Caco-2 (cell line): ENCODE measurements around the gene RNU5B-1. TPM values are rescaled to one million over a fixed set of nuclear protein-coding genes. Genes with fewer than 3 reads are reported as not detected.

Source experiments
- BruUV-seq: library from RNA; stranded (reverse); fragments of 400-500 nt; replicated peaks from 2 replicates; lab custom pipeline; 2021; lab: Mats Ljungman, UMichigan
- CTCF ChIA-PET: fragments of 300-600 bp; sonication (Branson Sonifier 250); formaldehyde crosslinking; loops from one replicate; lab custom pipeline; 2022; ENCODE audit warnings: antibody characterized with exemption; lab: Charles Lee
- POLR2A ChIA-PET: fragments of 300-600 bp; sonication (Branson Sonifier 250); formaldehyde crosslinking; loops from one replicate; lab custom pipeline; 2022; ENCODE audit warnings: antibody characterized with exemption; lab: Charles Lee
- DNase-seq, 2 experiments: peaks; one replicate each; pipeline versions ENCODE4 v3.0.0 to v3.0.0-alpha.2; 2020 to 2022
- H3K27me3 ChIP-seq: replicated peaks from 2 replicates; pipeline ENCODE4 v1.6.0; 2011; ENCODE audit warnings: low read length; ENCODE audit not compliant: control insufficient read depth, insufficient read depth
- H3K36me3 ChIP-seq: 2 replicates; pipeline ENCODE4 v1.5.1; 2011; ENCODE audit warnings: low read length; ENCODE audit not compliant: control insufficient read depth, insufficient read depth
- H3K4me1 ChIP-seq: fragments of 250-450 bp; sonication (Bioruptor Pico); 2 replicates; pipeline ENCODE4 v1.5.1; 2020; ENCODE audit warnings: mild to moderate bottlenecking
- H3K4me3 ChIP-seq: 2 replicates; pipeline ENCODE4 v1.5.1; 2011; ENCODE audit warnings: low read depth, mild to moderate bottlenecking, control low read depth, low read length
- H3K9me3 ChIP-seq: fragments of 250-450 bp; sonication (Bioruptor Pico); 2 replicates; pipeline ENCODE4 v1.5.1; 2020; ENCODE audit warnings: mild to moderate bottlenecking, moderate library complexity
- H3K27ac Mint-ChIP-seq: one replicate; pipeline ENCODE4 v1.8.0; 2022; ENCODE audit warnings: mixed read lengths; ENCODE audit not compliant: unreplicated experiment
- H3K27me3 Mint-ChIP-seq: one replicate; pipeline ENCODE4 v1.8.0; 2022; ENCODE audit warnings: mixed read lengths; ENCODE audit not compliant: insufficient read depth, unreplicated experiment
- H3K36me3 Mint-ChIP-seq: one replicate; pipeline ENCODE4 v1.8.0; 2022; ENCODE audit warnings: mild to moderate bottlenecking, mixed read lengths; ENCODE audit not compliant: insufficient read depth, unreplicated experiment
- H3K4me1 Mint-ChIP-seq: one replicate; pipeline ENCODE4 v1.8.0; 2022; ENCODE audit warnings: low read depth, mixed read lengths; ENCODE audit not compliant: unreplicated experiment
- H3K4me3 Mint-ChIP-seq: one replicate; pipeline ENCODE4 v1.8.0; 2022; ENCODE audit warnings: mild to moderate bottlenecking, moderate library complexity, mixed read lengths; ENCODE audit not compliant: unreplicated experiment
- H3K9me3 Mint-ChIP-seq: one replicate; pipeline ENCODE4 v1.8.0; 2022; ENCODE audit warnings: mixed read lengths; ENCODE audit not compliant: unreplicated experiment
- CTCF ChIP-seq, 2 experiments: fragments of 200-600 bp in 1 of 2; IDR thresholded peaks; 1 replicate in 1 of 2; 2 replicates in 1 of 2; pipeline versions ENCODE4 v1.5.1 to v1.8.0; 2011 to 2022; ENCODE audit warnings: antibody characterized with exemption in 1 of 2, control low read depth in 1 of 2, inconsistent platforms in 1 of 2, low read depth in 1 of 2, low read length in 1 of 2, mild to moderate bottlenecking in 1 of 2, moderate library complexity in 1 of 2; ENCODE audit not compliant: insufficient read depth in 1 of 2, severe bottlenecking in 1 of 2, unreplicated experiment in 1 of 2
- intact Hi-C: fragments of 100-400 bp; cut with micrococcal nuclease; formaldehyde crosslinking; loops from one replicate; pipeline ENCODE4 v1.10.0; 2022; ENCODE audit not compliant: unreplicated experiment
- total RNA-seq: library from RNA; stranded (reverse); gene quantifications from 2 replicates; pipeline ENCODE4 v1.2.3, GENCODE V29; 2022

The RNU5B-1 gene
- total RNA-seq, 1 experiment from 2014 or later = not detected

GRCh38 chr15:65338823-65339222 lies 34.3 kb downstream of the RNU5B-1 start:
- no peak overlapping the region for H3K4me3 Mint-ChIP-seq
- H3K9me3 Mint-ChIP-seq = no peaks in the 10 kb centered on the region
- no peaks in the 10 kb centered on the region for H3K27me3 ChIP-seq
- no peaks in the 10 kb centered on the region for H3K27me3 Mint-ChIP-seq
- CTCF ChIA-PET = interaction anchor here (0.6 to 0.7 kb wide), 2 partner anchors 12 to 61 kb away, joined by 3 read pairs; no protein-coding TSS in a partner anchor
- no peak for TF ChIP-seq CTCF (IDR thresholded peaks at IDR 0.05; ENCODE audit: insufficient read depth in 1 of 2, low read depth in 1 of 2, low read length in 1 of 2, severe bottlenecking in 1 of 2, unreplicated experiment in 1 of 2)
- no peaks in the 10 kb centered on the region for H3K9me3 ChIP-seq
- peaks cover 19% of the 10 kb centered on the region for H3K4me1 Mint-ChIP-seq
- POLR2A ChIA-PET = no interaction called here
- H3K36me3 ChIP-seq = peaks cover 1% of the 10 kb centered on the region; the same call in 1 of the 2 replicates
- no peak overlapping the region for H3K4me3 ChIP-seq
- DNase-seq = no peak
- H3K27ac Mint-ChIP-seq = no peak overlapping the region
- H3K36me3 Mint-ChIP-seq = peaks cover 6% of the 10 kb centered on the region
- BruUV-seq = no TSS peak
- intact Hi-C loops = no loop called here
- peaks cover 25% of the 10 kb centered on the region; the same call in 1 of the 2 replicates for H3K4me1 ChIP-seq

GRCh38 chr15:65339416-65339815 lies 34.9 kb downstream of the RNU5B-1 start:
- BruUV-seq = no TSS peak
- Mint-ChIP-seq H3K36me3 (peaks cover 6% of the 10 kb centered on the region), H3K4me1 (peaks cover 19% of the 10 kb centered on the region), H3K9me3 (no peaks in the 10 kb centered on the region), H3K27ac (peak overlapping the region; percentile 44), H3K27me3 (no peaks in the 10 kb centered on the region), H3K4me3 (peak overlapping the region; percentile 7)
- TF ChIP-seq CTCF (IDR thresholded peaks at IDR 0.05; ENCODE audit: insufficient read depth in 1 of 2, low read depth in 1 of 2, low read length in 1 of 2, severe bottlenecking in 1 of 2, unreplicated experiment in 1 of 2) = no peak
- H3K9me3 ChIP-seq = no peaks in the 10 kb centered on the region
- H3K27me3 ChIP-seq = no peaks in the 10 kb centered on the region
- peaks cover 25% of the 10 kb centered on the region; the same call in 1 of the 2 replicates for H3K4me1 ChIP-seq
- intact Hi-C loops = no loop called here
- H3K4me3 ChIP-seq = no peak overlapping the region
- no peaks in the 10 kb centered on the region for H3K36me3 ChIP-seq
- CTCF ChIA-PET = interaction anchor here (0.6 kb wide), 1 partner anchor 12 kb away, joined by 3 read pairs; no protein-coding TSS in a partner anchor
- POLR2A ChIA-PET = no interaction called here
- no peak for DNase-seq

GRCh38 chr15:65339920-65340319 lies 35.4 kb downstream of the RNU5B-1 start:
- H3K27me3 ChIP-seq = no peaks in the 10 kb centered on the region
- POLR2A ChIA-PET = no interaction called here
- H3K4me3 Mint-ChIP-seq = peak overlapping the region; percentile 7
- DNase-seq = peak; percentile 38 to 65
- peaks cover 6% of the 10 kb centered on the region for H3K36me3 Mint-ChIP-seq
- CTCF ChIA-PET = no interaction called here
- H3K4me1 ChIP-seq = peaks cover 25% of the 10 kb centered on the region; the same call in 1 of the 2 replicates
- H3K36me3 ChIP-seq = no peaks in the 10 kb centered on the region
- no peak for TF ChIP-seq CTCF (IDR thresholded peaks at IDR 0.05; ENCODE audit: insufficient read depth in 1 of 2, low read depth in 1 of 2, low read length in 1 of 2, severe bottlenecking in 1 of 2, unreplicated experiment in 1 of 2)
- intact Hi-C loops = no loop called here
- no peaks in the 10 kb centered on the region for H3K27me3 Mint-ChIP-seq
- peak overlapping the region; percentile 44 for H3K27ac Mint-ChIP-seq
- H3K4me3 ChIP-seq = no peak overlapping the region
- no TSS peak for BruUV-seq
- H3K9me3 Mint-ChIP-seq = no peaks in the 10 kb centered on the region
- peaks cover 19% of the 10 kb centered on the region for H3K4me1 Mint-ChIP-seq
- H3K9me3 ChIP-seq = no peaks in the 10 kb centered on the region
